ENCODE measurements around the gene DONSON.

DNA sequence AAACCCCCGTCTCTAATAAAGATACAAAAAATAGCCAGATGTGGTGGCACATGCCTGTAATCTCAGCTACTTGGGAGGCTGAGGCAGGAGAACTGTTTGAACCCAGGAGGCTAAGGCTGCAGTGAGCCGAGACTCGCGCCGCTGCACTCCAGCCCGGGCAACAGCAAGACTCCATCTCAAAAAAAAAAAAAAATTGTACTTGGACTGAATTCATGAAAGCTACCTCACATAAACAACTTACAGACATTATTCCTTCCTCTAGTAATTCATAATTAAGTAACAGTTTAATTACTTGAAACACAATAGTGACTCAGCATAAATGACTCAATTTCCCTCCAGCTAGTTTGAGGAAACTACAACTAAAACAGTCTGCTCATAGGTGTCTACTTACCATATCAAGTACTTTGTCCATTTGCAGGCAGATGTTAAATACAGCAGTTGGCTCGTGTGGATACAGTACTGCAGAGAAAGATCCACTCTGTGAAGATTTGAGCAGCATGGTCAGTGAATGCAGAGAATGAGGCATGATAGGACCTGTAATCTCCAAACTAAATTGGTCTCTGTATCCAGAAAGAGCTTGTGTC, 9.4 kb downstream of the DONSON start:
- TF ChIP-seq POLR2A (IDR thresholded peaks at IDR 0.05; ENCODE audit: extremely low read depth, insufficient read length), result no peak
- TF ChIP-seq CTCF (IDR thresholded peaks at IDR 0.05; ENCODE audit: low read depth, low read length), result no peak
